GM12874 (cell line): Measurements from ENCODE around the gene SNX11.

Source experiments
- CTCF ChIP-seq: IDR thresholded peaks from 2 replicates; pipeline ENCODE4 v1.5.1; 2011; ENCODE audit warnings: low read depth, mild to moderate bottlenecking, control low read depth, low read length, moderate library complexity; ENCODE audit not compliant: insufficient read depth

Gene SNX11

DNA sequence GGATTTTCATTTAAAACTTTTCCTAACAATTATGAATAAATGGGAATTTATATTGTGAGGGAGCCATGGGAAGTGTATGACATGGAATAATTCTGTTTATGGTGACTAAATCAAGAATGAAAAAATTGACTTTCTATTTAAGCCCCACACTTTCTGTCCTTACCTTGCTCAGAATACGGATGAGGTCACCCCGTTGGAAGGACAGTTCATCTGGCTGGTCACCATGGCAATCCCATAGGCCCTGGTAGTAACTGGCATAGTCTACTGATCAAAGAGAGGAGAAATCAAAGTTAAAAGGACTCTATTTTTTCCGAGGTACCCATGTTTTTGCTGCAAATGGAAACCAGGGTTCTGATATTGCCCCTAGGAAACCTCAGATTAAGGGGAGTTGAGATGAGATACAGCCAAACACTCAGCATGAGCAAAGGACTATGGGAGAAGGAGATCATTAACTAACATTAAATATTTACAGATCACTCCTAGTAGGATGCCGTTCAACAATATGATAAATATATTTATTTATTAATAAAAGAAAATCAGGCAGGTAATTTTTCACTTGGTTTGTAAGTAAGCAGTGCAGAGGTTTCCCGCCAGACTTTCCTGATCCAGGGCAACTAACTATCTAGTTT lies 54.9 kb downstream of the SNX11 start:
- no peak for TF ChIP-seq CTCF

GRCh38 chr17:48162946-48163506 lies 55.5 kb downstream of the SNX11 start:
- TF ChIP-seq CTCF = no peak

GRCh38 chr17:48163809-48164208 lies 56.2 kb downstream of the SNX11 start:
- TF ChIP-seq CTCF = no peak

GRCh38 chr17:48169926-48170325 lies 62.4 kb downstream of the SNX11 start:
- TF ChIP-seq CTCF = no peak
